HG03520 (cell line): ENCODE data around the gene CAPN10.

Experiments used
- ATAC-seq: cut with Tn5 transposase; IDR thresholded peaks from one replicate; pipeline ENCODE4 v1.9.1; 2021; ENCODE audit warnings: mild to moderate bottlenecking, moderate library complexity; ENCODE audit not compliant: unreplicated experiment

CAPN10 gene

DNA sequence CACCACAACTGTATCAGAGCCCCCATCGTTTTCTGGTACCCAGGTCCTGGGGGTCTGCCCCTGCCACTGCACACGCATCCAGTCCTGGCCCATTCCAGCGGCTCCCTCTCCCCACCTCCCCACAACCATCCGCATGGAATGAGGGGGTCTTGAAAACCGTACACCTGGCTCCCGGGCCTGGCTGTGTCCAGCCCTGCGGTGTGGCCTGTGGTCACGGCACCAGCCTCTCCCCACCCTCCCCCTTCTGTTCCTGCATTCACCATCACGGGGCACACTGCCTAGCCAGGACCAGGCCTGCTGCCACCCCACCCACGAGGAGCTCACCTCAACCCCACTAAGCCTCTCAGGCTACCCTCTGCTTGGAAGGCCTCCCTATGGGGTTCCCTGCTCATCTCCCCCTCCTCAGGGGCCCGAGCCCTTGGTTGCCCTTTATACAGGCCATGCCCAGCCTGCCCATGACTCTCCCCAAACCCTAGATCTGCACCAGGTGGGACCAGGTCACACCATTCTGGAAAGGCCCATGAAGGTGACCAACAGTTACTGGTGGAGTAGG lies 50.1 kb downstream of the CAPN10 start:
- ATAC-seq: no peak

DNA sequence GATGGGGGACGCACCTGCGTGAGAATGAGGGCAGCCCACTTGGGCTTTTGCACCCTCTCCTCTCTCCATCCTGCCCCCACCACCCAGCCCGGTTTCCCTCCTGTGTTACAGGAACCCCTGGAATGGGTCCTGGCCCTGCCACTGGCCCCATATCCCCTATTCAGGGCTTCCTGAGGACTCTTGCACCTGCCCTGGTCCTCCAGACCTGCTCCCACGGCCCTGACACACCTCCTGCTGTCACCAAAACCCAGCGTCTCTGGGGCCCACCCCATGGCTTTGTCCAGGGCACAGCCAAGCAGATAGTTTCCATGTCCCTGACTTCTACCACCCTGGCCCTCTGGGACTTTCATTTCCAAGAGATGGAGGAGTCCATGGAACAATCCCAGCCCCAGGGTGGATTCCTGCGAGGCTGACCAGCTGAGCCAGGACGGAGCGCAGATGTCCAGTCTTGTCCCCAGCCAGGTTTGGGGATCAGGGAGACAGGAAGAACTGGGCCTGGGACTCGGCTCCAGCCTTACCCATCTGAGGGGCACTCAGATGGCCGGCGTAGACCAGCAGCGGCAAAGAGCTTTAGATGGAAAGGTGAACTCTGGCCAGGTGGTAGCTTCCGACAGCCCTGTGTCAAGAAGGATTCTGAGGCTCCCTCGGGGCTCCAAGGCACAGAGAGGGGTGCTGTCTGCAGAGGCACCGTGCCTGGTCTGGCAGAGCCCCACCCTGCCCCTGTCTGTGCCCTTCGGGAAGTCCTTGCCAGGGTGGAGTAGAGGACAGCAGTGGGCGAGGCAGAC lies 50.8 kb downstream of the CAPN10 start:
- no peak for ATAC-seq

DNA sequence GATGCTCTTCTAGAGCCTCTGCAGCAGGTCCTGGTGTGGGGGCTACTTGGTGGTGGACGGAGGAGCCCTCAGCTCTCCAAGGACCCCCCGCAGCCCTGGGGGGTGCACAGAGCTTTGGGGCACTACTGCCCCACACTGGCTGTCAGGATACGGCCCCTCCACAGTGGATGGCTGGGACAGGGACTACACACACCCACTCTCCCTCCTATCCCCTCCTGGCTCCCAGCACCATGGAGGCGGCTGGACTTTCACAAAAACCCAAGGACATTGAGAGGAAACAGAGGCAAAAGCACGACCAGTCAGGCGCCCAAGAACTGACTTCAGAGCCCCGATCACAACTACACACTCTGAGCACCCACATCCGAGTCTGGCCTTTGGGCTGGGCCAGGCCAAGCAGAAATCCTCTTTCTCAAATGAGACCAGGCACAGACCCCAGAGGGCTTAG lies 51.4 kb downstream of the CAPN10 start:
- no peak for ATAC-seq

DNA sequence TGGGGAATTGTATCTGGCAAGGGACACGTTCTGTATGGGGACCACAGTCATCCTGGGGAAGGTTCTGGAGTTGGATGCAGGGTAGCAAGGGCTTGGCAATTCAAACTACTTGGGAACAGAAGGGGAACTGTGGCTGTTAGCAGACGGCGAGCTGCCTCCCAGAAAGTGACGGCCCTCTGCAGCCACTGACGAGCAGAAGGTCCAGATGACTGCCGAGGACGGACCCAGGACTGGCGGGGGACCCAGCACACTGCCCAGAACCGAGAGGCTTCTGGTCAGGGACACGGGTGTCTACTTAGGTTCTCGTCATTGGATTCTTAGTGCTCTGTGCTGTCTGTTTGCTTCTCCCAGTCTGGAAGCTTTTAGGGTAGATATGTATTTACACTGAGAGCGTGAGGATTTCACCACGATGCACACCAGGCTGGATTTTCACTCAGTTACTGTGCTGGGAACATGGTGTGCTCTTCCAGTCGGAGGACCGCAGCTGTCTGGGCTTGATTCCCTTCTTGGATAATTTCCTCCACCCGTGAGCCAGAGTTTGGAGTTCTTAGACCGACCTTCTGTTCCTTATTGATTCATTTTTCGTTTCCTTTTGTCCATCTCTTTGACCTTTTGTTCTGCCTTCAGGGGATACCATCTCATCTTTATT lies 52.1 kb downstream of the CAPN10 start:
- no peak for ATAC-seq

DNA sequence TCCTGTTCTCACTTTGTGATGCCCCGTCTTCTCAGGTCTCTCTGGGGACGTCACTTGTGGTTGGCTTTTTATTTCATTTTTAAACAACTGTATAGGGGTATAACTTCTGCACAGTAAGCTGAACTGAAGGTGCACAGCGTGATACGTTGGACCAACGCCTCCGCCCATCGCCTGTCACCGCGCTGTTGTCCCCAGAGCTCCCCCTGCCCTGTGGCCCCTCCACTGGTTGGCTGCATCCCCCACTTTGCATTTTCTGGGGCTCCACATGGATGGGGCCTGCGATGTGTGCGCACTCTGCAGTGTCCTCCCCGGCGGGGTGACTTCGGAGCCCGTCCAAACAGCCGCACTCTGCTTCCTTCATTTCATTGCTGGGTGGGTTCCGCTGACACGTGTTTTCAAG lies 53.0 kb downstream of the CAPN10 start:
- no peak for ATAC-seq

DNA sequence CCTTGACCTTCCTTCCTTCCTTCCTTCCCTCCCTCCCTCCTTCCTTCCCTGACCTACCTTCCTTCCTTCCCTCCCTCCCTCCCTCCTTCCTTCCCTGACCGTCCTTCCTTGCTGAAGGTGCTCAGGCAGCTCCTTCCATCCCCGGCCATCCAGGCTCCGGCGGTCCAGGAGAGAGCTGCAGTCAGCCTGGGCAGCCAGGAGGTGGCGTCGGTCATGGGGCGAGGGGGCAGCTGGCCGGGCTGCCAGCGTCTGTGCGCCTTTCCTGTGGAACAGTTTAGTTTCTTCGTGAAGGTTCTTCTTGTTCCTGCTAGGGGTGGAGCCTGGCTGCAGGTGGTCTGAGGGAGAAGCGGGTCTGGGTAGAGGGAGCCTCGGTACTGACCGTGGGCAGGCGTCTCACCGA lies 54.4 kb downstream of the CAPN10 start:
- ATAC-seq: no peak

DNA sequence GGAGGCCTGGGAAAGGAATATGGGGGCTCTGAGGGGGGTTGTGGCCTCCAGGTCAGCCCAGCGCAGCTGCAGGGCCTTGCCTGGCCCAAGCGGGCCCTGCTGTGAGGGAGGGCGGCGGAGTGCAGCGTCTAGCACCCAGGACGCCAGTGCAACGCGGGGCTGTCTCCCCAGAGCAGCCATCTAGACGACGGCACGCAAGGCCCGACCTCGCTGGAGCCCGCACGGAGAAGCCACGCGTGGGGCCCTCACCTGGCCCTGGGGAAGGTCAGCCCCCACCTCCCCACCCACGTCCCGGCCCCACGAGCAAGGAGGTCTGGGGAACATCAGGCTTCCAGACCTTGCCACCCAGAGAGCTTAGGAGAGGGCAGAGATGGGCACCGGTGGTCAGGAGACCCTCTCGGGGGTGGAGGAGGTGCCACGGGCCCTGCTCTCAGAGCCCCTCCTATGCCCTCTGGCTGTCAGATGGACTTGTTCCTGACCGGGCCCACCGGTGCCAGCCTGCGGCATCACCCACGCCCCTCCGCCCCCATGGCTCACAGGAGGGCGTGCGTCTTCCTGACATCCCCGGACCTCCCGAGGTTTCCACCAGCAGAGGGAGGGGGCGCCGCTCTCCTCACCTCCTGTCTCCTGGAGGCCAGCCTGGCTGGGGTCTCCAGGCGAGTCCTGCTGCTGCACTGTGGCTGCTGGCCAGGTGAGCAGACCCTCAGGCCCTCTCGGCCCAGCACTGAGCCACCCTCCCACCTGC lies 55.7 kb downstream of the CAPN10 start:
- ATAC-seq: no peak

DNA sequence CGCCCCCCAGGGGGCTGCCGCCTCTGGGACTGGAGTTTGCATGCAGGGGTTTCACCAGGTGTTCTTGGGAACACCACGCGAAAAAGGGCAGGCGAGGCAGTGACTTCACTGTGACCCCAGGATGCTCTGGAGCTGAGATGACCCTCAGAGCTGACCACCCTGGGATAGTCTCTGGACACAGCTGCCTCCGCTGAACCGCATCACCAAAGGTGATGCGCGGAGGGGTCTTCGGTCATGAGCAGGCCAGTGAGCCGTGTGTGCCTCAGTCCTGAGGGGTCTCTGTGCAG lies 56.2 kb downstream of the CAPN10 start:
- ATAC-seq: no peak

DNA sequence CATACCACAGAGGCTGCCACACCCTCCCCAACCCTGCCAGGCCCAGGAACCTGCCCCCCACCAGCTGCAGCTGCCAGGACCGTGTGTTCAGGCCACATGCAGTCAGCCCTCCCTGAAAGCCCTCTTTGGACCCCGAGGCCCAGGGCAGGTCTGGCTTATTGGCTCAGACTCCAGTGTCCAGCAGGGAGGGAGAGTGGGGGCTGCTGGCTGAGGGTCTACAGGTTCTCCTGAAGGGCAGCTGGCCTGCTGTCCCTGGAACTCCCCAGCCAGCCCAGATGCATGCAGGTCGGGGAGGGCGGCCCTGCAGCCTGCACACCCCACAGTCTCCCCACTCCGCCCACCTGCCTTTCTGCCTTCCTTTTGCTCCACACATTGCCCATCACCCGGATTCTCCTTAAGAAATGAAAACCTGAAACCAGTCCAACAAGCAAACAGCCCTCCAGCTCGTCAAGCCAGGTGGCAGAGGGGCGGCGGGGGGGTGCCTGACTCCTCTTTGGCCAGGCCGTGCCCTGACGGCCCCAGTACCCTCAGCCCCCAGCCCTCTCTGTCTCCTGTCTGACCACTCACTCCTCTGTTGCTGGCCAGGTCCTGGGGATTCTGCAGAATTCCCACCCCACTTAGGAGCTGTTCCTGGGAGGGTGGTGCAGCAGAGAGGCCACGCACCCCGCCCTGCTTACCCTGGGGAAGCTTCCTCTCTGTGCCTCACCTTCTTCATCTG lies 56.7 kb downstream of the CAPN10 start:
- no peak for ATAC-seq

DNA sequence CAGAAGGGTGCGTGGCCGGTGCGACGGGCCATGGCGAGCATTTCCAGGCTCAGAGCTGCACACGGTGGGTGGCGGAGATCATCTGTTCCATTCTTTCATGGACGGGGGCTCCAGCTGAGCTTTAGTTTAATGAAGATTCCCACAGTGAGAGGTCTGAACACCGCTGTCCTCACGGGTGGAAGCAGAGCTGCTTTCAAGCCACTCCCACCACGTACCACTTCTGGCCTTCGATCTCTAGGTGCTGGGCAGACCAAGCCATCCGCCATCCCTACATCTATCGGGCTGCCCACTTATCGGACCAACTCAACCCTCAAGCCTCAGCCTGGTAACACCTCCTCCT lies 57.2 kb downstream of the CAPN10 start:
- ATAC-seq: no peak

DNA sequence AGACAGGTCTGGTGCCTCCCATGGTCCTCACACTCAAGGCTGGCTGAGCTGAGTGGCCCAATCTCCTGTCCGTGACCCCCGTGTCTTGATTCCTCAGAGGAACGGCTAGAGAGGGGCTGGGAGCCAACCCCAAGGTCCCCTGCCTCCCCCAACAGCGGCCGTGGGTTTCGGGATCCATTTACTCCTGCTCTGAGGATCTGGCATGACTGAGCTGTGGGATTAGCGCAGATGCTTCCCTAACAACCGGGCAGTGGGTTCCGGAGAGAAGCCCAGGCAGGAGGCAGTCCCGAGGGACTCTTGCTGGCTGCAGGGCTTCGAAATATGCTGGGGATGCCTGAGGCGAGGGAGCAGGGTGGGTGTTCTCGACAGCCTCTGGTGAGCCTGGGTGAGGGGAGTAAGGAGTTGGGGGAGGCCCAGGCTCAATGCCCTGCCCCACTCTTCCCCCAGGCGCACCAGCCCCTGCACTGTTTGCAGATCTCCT lies 57.7 kb downstream of the CAPN10 start:
- ATAC-seq: no peak

DNA sequence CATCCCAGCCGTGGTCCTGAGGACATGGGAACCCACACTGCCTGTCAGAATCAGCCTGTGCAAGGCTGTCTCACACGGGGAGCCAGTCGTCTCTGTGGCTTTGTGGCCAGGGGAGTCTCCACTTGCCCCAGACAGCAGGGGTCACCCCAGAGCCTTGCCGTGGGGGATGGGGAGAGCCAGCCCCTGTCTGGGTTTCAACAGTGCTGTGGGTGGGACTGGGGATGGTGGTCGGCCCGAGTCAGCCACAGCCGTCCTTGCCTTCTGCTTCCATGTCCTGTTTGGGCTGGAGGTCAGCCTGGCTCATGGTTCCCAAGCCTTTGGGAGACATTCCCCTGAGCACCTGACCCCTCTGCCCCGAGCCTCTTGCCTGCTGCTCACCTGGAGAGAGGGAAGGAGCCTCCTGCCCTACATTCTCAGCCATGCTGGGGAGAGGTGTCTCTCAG lies 58.3 kb downstream of the CAPN10 start:
- ATAC-seq: no peak

DNA sequence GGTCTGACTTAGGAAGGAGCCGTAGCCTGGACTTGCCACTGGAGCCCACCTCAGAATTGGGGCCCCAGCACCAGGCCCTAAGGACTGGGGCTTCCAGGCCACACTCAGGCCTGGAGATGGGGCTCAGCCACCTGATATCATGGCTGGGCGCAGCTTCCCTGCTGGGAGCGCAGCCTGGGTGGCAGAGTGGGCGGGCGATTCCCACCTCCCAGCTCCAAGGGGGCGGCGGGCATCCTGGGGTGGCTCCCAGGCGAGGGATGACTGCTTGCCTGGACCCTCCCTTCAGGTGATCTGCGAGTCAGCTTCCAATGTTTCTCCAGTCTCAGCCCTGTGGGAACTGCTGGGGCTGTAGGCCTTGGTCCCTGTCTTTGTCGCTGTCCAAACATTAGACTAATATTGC lies 58.8 kb downstream of the CAPN10 start:
- ATAC-seq: no peak

DNA sequence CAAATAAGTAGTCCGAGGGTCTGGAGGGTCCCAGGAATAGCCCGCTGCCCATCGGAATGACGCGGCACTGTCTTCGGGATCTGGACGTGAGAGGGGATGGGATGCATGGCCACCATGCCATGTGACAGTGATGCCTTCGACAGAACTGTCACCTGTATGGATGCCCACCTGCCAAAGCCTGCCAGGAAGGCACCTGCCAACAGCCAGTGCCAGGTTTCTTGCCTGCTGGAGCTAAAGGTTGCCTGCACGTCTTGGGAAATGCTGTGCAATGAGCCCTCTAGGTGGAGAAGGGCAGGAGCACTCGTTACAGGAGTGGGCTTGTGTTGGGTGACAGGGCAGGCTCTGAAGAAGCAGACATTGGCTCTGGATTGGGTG lies 59.3 kb downstream of the CAPN10 start:
- ATAC-seq: no peak

DNA sequence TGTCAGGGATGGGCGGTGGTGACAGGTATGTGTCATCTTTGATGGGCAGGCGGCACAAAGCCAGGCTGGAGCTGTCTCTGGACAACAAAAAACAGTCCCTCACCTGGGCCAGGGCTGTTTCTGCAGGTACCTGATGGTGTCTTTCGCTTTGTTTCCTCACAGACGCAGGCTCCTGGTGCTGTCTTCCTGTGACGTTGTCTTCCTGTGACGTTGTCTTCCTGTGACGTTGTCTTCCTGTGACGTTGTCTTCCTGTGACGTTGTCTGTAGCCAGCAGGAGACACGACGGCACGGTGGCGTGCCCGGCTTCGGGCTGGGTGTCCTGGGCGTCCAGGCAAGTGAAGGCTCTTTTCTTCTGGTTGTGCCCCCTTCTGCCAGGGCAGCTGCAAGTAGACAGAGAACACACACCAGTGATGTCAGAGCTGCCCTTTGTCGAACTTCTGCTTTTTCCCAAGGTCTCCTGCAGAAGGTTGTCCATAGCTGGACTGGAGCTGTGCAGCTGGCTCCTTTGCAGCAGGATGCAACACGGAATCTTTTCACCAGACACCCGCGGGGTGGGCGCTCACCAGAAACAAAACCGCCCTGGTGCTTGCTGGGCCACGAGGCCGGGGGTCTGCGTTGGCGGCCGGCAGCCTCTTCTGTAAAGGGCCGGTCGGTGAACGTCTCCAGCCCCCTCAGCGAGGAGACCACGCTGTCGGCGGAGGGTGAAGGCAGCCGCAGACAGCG lies 59.8 kb downstream of the CAPN10 start:
- ATAC-seq: no peak

DNA sequence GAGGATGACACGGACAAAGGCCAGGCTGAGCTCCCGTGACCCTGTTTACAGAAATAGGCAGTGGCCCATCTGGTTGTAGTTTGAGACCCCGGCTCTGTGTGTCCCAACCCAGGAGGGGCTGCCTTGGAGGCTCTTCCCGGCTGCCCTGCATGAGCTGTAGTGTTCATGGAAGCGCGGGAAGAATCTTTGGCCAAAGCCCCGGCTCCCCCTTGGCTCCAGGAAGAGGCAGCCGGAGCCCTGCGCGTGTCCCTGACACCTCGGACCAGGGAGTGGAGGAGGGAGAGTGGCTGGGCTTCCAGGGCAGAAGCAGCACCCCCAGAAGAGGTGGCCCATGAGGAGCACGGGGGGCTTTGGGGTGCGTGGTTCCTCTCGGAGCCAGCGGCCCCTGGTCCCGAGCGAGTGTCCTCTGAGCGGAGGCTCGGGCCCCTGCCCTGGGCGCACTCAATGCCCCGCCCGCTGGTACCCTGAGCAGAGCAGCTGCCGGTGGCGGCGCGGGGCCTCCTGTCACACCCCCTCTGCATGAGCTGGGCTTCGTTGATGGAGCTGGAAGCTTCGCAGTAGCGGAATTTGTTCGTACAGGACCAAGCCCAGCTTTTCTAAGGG lies 60.5 kb downstream of the CAPN10 start:
- ATAC-seq: no peak

DNA sequence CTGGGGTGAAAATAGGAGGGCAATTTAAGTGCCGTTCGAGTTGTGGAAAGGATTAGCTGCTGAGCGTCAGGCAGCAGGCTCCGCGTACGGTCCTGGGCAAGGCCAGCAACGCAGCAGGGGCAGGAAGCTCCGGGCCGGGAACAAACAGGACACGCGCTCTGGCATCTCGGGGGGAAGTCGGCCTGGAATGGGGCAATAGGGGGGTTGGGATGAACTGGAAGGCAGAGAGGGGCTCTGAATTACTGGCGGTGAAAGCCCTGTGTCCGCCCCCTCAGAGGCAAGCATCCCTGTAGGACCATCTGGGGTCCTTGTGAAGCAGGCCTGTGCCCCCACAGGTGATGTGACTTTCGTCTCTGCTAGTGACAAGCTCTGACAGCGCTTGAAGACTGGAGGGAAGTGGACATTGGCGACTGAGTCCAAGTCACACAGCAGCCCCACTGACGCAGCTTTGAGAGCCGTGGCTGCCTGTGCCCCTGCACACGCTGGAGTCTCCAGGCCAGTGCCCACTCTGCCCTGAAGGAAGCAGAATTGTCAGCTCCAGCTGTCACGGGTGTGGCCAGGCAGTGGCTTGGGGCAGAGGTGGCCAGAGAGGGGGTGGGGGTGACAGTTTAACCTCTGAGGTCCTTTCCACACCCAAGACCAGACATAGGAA lies 61.1 kb downstream of the CAPN10 start:
- no peak for ATAC-seq

DNA sequence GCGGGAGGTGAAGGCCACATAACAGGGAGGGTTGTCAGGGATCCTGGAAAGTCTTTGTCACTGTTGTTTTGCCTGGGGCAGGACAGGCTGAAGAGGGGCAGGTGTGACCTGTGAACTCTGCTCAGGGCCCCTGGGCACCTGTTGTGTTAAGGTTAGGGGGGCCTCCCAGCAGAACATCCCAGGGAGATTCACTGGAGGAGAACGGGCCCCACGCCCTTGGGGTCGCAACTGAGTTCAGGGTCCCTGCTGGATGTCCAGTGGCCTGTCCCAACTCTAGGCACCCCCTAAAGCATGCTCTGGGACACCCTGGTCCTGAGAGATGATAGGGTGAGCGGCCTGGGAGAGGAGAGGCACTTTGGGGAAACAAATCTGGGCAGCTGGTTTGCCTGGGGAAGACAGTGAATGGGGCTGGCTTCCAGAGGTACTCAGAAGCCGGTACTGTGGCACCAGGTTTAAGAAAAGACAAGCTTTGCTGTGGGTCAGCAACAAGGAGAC lies 61.7 kb downstream of the CAPN10 start:
- no peak for ATAC-seq
